Measurements from ENCODE around the gene CSMD2. TPM values are rescaled to one million over a fixed set of nuclear protein-coding genes. Genes with fewer than 3 reads are reported as not detected.

Gene CSMD2
- total RNA-seq, 2 experiments from 2014 or later, result not detected

- Mint-ChIP-seq H3K4me3 (no peak overlapping the region), H3K36me3 (ENCODE audit: low read depth) (no peaks in the 10 kb centered on the region), H3K27ac (no peak overlapping the region), H3K4me1 (no peaks in the 10 kb centered on the region), H3K27me3 (peaks cover 14% of the 10 kb centered on the region), H3K9me3 (ENCODE audit: low read depth) (peaks cover 3% of the 10 kb centered on the region)
- CTCF ChIA-PET, result no interaction called here
- POLR2A ChIA-PET, result no interaction called here
- ATAC-seq, result no peak
- DNase-seq, result no peak
- intact Hi-C loops (cut with DNase I, micrococcal nuclease), result no loop called here
Measured at GRCh38 chr1:33825506-33825905, 339.5 kb downstream of the CSMD2 start.

DNA sequence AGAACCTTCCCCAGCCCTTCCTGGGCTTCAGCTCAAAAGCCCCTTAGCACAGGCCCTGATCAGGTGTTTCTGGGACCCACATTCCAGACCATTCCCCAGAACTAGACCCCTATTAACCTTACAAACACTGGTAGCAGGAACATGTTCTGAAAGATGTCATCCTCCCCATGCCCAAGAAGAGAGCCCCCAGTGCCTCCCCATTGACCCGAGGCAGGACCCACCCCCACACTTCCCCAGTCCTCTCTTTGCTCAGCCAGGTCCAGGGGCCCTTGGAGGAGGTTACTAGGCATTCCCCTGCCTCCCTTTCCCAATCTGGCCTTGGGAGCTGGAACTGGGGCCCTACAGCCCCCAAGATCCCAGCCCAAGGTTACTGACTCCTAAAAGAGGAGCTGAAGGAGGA, 340.1 kb downstream of the CSMD2 start:
- POLR2A ChIA-PET, result no interaction called here
- CTCF ChIA-PET, result no interaction called here

DNA sequence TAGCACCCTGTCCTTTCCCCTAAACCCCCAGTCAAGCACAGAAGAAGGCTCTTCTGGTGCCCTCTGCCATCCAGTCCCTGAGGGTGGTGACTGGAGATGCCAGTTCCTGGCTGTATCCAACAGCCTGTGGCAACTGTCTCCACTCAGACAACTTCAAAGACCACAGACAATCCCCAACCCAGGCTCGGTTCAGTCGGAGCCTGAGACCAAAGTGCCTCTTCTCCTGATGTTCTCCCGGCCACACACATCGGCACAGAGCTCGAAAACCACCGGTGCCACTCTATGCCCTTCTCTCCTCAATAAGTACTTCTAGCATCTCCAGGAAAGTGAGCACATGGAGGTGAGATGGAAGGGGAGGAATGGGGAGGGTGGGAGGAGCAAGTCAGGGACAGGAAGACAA, 340.7 kb downstream of the CSMD2 start:
- ATAC-seq (no peak), DNase-seq (no peak)
- Mint-ChIP-seq H3K27me3 (peaks cover 14% of the 10 kb centered on the region), H3K9me3 (ENCODE audit: low read depth) (peaks cover 3% of the 10 kb centered on the region), H3K27ac (no peak overlapping the region), H3K4me1 (no peaks in the 10 kb centered on the region), H3K4me3 (no peak overlapping the region), H3K36me3 (ENCODE audit: low read depth) (no peaks in the 10 kb centered on the region)
- intact Hi-C loops (cut with DNase I, micrococcal nuclease), result no loop called here
- ChIA-PET POLR2A (no interaction called here), CTCF (no interaction called here)

More for the DNA sequence above, 340.1 kb downstream of the CSMD2 start:
- H3K27me3 Mint-ChIP-seq, result peaks cover 14% of the 10 kb centered on the region
- no peaks in the 10 kb centered on the region for H3K36me3 Mint-ChIP-seq (ENCODE audit: low read depth)
- H3K4me1 Mint-ChIP-seq, result no peaks in the 10 kb centered on the region
- H3K27ac Mint-ChIP-seq, result no peak overlapping the region
- intact Hi-C loops (cut with DNase I, micrococcal nuclease), result no loop called here
- ATAC-seq (no peak), DNase-seq (no peak)
- no peak overlapping the region for H3K4me3 Mint-ChIP-seq
- H3K9me3 Mint-ChIP-seq (ENCODE audit: low read depth), result peaks cover 3% of the 10 kb centered on the region

DNA sequence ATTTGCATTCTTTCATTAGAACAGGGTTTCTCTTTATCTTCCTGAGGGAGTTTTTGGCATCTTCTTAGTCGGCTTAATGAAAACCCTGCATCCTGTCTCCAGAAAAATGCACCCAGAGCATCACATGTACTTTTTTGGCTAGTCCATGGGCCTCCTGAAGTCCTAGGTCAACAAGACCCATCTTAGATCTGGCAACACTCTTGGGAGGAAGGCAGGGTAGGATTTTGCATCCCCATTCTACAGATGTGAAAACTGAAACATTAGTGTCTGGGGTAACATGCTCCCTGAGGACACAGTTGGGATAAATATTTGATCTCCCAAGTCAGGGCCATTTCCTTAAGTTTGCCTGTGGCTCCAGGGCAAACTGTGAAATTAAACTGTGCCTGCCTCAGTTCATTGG, 341.2 kb downstream of the CSMD2 start:
- H3K27me3 Mint-ChIP-seq, result peaks cover 14% of the 10 kb centered on the region
- H3K4me3 Mint-ChIP-seq, result no peak overlapping the region
- no peaks in the 10 kb centered on the region for H3K36me3 Mint-ChIP-seq (ENCODE audit: low read depth)
- H3K4me1 Mint-ChIP-seq, result no peaks in the 10 kb centered on the region
- CTCF ChIA-PET, result no interaction called here
- POLR2A ChIA-PET, result no interaction called here
- intact Hi-C loops (cut with DNase I, micrococcal nuclease), result no loop called here
- DNase-seq, result no peak
- H3K27ac Mint-ChIP-seq, result no peak overlapping the region
- ATAC-seq, result no peak
- peaks cover 1% of the 10 kb centered on the region for H3K9me3 Mint-ChIP-seq (ENCODE audit: low read depth)

DNA sequence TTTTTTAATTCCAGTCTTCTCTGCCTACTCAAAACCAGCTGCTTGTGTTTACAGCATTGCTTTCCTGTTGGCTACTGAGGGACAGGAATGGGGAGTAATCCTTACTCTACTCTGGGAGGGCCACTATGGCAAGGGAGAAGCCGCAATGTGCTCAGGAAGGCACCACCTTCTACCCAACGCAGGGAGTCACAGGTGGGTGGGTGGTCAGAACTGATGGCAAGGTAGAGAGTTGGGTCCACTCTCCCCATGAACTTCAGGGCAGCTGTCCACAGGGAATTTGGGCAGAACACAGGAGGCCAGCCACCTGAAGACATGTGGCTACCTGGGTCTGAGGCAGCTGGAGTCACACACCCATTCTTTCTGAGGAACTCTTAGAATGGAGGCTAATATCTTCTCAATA, 341.6 kb downstream of the CSMD2 start:
- no peak overlapping the region for H3K27ac Mint-ChIP-seq
- H3K9me3 Mint-ChIP-seq (ENCODE audit: low read depth), result no peaks in the 10 kb centered on the region
- no peaks in the 10 kb centered on the region for H3K36me3 Mint-ChIP-seq (ENCODE audit: low read depth)
- peaks cover 14% of the 10 kb centered on the region for H3K27me3 Mint-ChIP-seq
- ChIA-PET CTCF (no interaction called here), POLR2A (no interaction called here)
- no peaks in the 10 kb centered on the region for H3K4me1 Mint-ChIP-seq
- intact Hi-C loops (cut with DNase I, micrococcal nuclease), result no loop called here
- H3K4me3 Mint-ChIP-seq, result no peak overlapping the region
- no peak for DNase-seq
- no peak for ATAC-seq

DNA sequence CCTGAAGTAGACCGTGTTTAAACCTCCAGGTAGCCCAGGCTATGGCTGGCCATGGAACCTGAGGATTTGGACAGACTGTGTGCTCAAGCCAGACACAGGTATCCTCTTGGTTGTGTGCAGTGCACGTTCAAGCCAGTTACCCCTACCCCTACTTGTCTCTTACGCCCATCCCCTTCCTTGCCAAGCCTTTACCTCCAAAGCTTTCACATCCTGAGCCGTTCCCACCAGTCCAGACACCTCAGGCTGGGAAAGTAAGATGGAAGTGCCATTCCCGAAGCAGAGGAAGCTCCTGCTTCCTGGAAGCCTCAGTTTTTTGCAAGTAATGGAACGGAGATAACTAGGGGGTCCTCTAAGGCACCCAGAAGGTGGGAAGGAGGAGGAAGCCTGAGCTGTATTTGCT, 342.6 kb downstream of the CSMD2 start:
- ChIA-PET POLR2A (no interaction called here), CTCF (no interaction called here)
- no peak overlapping the region for H3K27ac Mint-ChIP-seq
- H3K36me3 Mint-ChIP-seq (ENCODE audit: low read depth), result no peaks in the 10 kb centered on the region
- no peak overlapping the region for H3K4me3 Mint-ChIP-seq
- DNase-seq (no peak), ATAC-seq (no peak)
- peaks cover 16% of the 10 kb centered on the region for H3K27me3 Mint-ChIP-seq
- no peaks in the 10 kb centered on the region for H3K4me1 Mint-ChIP-seq
- H3K9me3 Mint-ChIP-seq (ENCODE audit: low read depth), result no peaks in the 10 kb centered on the region
- intact Hi-C loops (cut with DNase I, micrococcal nuclease), result no loop called here

DNA sequence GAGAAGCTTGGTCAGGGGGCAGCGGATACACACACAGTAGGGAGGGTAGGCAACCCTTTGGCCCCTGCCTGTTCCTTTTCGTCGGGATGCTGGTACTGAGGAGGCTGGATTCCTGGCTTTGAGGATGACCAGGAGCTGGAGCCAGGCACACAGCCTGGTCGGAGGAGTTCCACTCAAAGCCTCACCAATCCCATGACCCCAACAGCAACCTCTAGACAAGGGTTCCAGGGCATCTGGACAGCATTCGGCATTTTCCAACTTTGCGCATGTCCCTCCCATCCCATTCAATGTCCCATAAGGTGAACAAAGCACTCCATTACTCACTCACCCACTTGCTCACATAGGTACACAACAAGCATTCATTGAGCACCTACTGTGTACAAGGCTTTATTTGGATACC, 343.7 kb downstream of the CSMD2 start:
- H3K4me3 Mint-ChIP-seq, result no peak overlapping the region
- DNase-seq, result no peak
- intact Hi-C loops (cut with DNase I, micrococcal nuclease), result no loop called here
- POLR2A ChIA-PET, result no interaction called here
- peaks cover 14% of the 10 kb centered on the region for H3K27me3 Mint-ChIP-seq
- H3K9me3 Mint-ChIP-seq (ENCODE audit: low read depth), result no peaks in the 10 kb centered on the region
- no peak for ATAC-seq
- CTCF ChIA-PET, result no interaction called here
- no peak overlapping the region for H3K27ac Mint-ChIP-seq
- no peaks in the 10 kb centered on the region for H3K36me3 Mint-ChIP-seq (ENCODE audit: low read depth)
- H3K4me1 Mint-ChIP-seq, result no peaks in the 10 kb centered on the region

- no peaks in the 10 kb centered on the region for H3K36me3 Mint-ChIP-seq (ENCODE audit: low read depth)
- DNase-seq (no peak), ATAC-seq (no peak)
- peaks cover 16% of the 10 kb centered on the region for H3K27me3 Mint-ChIP-seq
- POLR2A ChIA-PET, result no interaction called here
- H3K4me1 Mint-ChIP-seq, result no peaks in the 10 kb centered on the region
- CTCF ChIA-PET, result no interaction called here
- H3K9me3 Mint-ChIP-seq (ENCODE audit: low read depth), result no peaks in the 10 kb centered on the region
- intact Hi-C loops (cut with DNase I, micrococcal nuclease), result no loop called here
- no peak overlapping the region for H3K27ac Mint-ChIP-seq
- H3K4me3 Mint-ChIP-seq, result no peak overlapping the region
Measured at GRCh38 chr1:33820804-33821203, 344.2 kb downstream of the CSMD2 start.

GRCh38 chr1:33819913-33820311, 345.1 kb downstream of the CSMD2 start:
- no peak overlapping the region for H3K4me3 Mint-ChIP-seq
- CTCF ChIA-PET, result no interaction called here
- intact Hi-C loops (cut with DNase I, micrococcal nuclease), result no loop called here

GRCh38 chr1:33819290-33819912, 345.6 kb downstream of the CSMD2 start:
- intact Hi-C loops (cut with DNase I, micrococcal nuclease), result no loop called here
- DNase-seq, result no peak

More at GRCh38 chr1:33819913-33820311, 345.1 kb downstream of the CSMD2 start:
- ATAC-seq (no peak), DNase-seq (no peak)
- POLR2A ChIA-PET, result no interaction called here
- no peaks in the 10 kb centered on the region for H3K9me3 Mint-ChIP-seq (ENCODE audit: low read depth)
- H3K27ac Mint-ChIP-seq, result no peak overlapping the region
- H3K4me1 Mint-ChIP-seq, result no peaks in the 10 kb centered on the region
- no peaks in the 10 kb centered on the region for H3K36me3 Mint-ChIP-seq (ENCODE audit: low read depth)
- H3K27me3 Mint-ChIP-seq, result peaks cover 22% of the 10 kb centered on the region

DNA sequence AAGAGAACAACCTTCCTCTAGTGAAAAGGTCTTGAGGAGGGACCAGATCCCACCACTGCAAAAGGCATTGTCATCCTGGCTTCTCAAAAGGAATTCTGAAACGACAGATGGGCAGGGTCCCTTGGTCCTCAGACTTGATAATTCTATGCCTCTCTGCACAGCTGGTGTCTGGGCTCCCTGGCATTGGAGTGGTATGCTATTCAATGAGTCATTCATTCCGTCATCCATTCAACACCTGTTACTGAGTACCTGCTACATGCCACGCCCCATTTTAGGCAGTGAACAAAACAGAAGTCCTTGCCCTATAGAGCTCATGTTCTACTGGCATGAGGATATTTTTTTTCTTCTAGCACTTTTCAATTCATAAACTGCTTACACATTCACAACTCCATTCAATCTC, 347.0 kb downstream of the CSMD2 start:
- intact Hi-C loops (cut with DNase I, micrococcal nuclease), result no loop called here
- ChIA-PET POLR2A (no interaction called here), CTCF (interaction anchor here (0.5 kb wide), 1 partner anchor 113 kb away, joined by 3 read pairs; no protein-coding TSS in a partner anchor)
- H3K9me3 Mint-ChIP-seq (ENCODE audit: low read depth), result no peaks in the 10 kb centered on the region
- no peak for ATAC-seq
- H3K4me3 Mint-ChIP-seq, result no peak overlapping the region
- DNase-seq, result no peak
- H3K27ac Mint-ChIP-seq, result no peak overlapping the region
- H3K36me3 Mint-ChIP-seq (ENCODE audit: low read depth), result no peaks in the 10 kb centered on the region
- peaks cover 27% of the 10 kb centered on the region for H3K27me3 Mint-ChIP-seq
- no peaks in the 10 kb centered on the region for H3K4me1 Mint-ChIP-seq

More at GRCh38 chr1:33819290-33819912, 345.6 kb downstream of the CSMD2 start:
- Mint-ChIP-seq H3K36me3 (ENCODE audit: low read depth) (no peaks in the 10 kb centered on the region), H3K4me3 (no peak overlapping the region), H3K9me3 (ENCODE audit: low read depth) (no peaks in the 10 kb centered on the region), H3K27me3 (peaks cover 24% of the 10 kb centered on the region), H3K4me1 (no peaks in the 10 kb centered on the region), H3K27ac (no peak overlapping the region)
- POLR2A ChIA-PET, result no interaction called here
- CTCF ChIA-PET, result no interaction called here
- ATAC-seq, result no peak

DNA sequence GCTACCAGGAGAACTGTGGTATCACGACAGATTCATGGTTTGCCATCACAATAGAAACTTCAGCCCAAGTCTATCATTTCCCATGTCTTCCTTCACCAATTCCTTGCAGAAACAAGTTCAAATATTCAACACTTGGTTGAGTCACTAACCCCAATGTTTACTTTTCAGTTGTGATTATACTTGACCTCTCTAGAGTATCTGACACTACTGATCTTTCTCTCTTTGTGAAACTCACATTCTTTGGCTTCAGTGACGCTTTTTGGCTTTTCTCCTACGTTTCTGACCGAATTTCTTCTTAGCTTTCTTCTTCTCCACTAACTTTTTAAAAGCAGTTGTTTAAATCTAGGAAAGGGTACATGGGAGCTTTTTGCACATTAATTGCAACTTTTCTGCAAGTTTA, 350.0 kb downstream of the CSMD2 start:
- intact Hi-C loops (cut with DNase I, micrococcal nuclease), result no loop called here
- Mint-ChIP-seq H3K4me3 (no peak overlapping the region), H3K27ac (no peak overlapping the region), H3K9me3 (ENCODE audit: low read depth) (no peaks in the 10 kb centered on the region), H3K27me3 (peaks cover 22% of the 10 kb centered on the region), H3K4me1 (no peaks in the 10 kb centered on the region), H3K36me3 (ENCODE audit: low read depth) (no peaks in the 10 kb centered on the region)
- DNase-seq (no peak), ATAC-seq (no peak)
- POLR2A ChIA-PET, result no interaction called here
- CTCF ChIA-PET, result no interaction called here

DNA sequence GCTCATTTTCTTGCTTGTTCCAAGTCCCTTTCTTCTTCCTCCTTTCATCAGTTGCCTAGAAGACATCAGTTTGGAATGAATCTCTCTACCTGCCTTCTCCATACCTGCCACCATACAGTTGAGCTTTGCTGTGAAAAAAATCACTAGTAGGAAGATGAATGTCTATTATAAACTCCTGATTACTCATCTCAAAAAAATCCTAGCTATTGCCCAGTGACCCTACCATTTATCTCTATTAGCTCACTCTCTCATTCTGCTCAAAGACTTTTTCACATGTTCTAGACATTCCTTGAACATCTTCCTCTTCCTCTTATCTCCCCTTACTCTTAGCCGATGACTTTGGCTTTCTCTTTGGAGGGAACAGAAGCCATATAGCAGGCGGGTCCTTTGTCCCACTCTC, 350.9 kb downstream of the CSMD2 start:
- intact Hi-C loops (cut with DNase I, micrococcal nuclease), result no loop called here
- Mint-ChIP-seq H3K27ac (no peak overlapping the region), H3K27me3 (peaks cover 22% of the 10 kb centered on the region), H3K9me3 (ENCODE audit: low read depth) (no peaks in the 10 kb centered on the region), H3K4me3 (no peak overlapping the region), H3K36me3 (ENCODE audit: low read depth) (no peaks in the 10 kb centered on the region), H3K4me1 (no peaks in the 10 kb centered on the region)
- CTCF ChIA-PET, result no interaction called here
- DNase-seq (no peak), ATAC-seq (no peak)
- POLR2A ChIA-PET, result no interaction called here

All from activated CD4-positive, alpha-beta T cell treated with anti-CD3 and anti-CD28 coated beads for 36 hours (primary cell).